ENCODE results near the gene CDH23.
A peak's percentile ranks its signal among the peaks of the same experiment; 100 is the strongest.

CDH23 gene

GRCh38 chr10:71750124-71750841 lies 353.6 kb downstream of the CDH23 start:
- DNase-seq: no peak

- no peak for DNase-seq
Observed at GRCh38 chr10:71750986-71751385, 354.3 kb downstream of the CDH23 start.

GRCh38 chr10:71751515-71752224 lies 354.9 kb downstream of the CDH23 start:
- DNase-seq: no peak

- no peak for DNase-seq
Observed at GRCh38 chr10:71752391-71753090, 355.8 kb downstream of the CDH23 start.

- peak; percentile 79 for DNase-seq
Observed at GRCh38 chr10:71753091-71753959, 356.6 kb downstream of the CDH23 start.

GRCh38 chr10:71753960-71754505 lies 357.3 kb downstream of the CDH23 start:
- no peak for DNase-seq

- no peak for DNase-seq
Observed at GRCh38 chr10:71754562-71754961, 357.8 kb downstream of the CDH23 start.

- DNase-seq: no peak
Observed at GRCh38 chr10:71755179-71755879, 358.6 kb downstream of the CDH23 start.

GRCh38 chr10:71756311-71757191 lies 359.8 kb downstream of the CDH23 start:
- no peak for DNase-seq

- no peak for DNase-seq
Observed at GRCh38 chr10:71757399-71757922, 360.7 kb downstream of the CDH23 start.

- no peak for DNase-seq
Observed at GRCh38 chr10:71761105-71761511, 364.4 kb downstream of the CDH23 start.

GRCh38 chr10:71761541-71762113 lies 364.9 kb downstream of the CDH23 start:
- DNase-seq: no peak

GRCh38 chr10:71762324-71762723 lies 365.6 kb downstream of the CDH23 start:
- no peak for DNase-seq

- no peak for DNase-seq
Observed at GRCh38 chr10:71763352-71764127, 366.8 kb downstream of the CDH23 start.

GRCh38 chr10:71765176-71765904 lies 368.6 kb downstream of the CDH23 start:
- DNase-seq: no peak

- no peak for DNase-seq
Observed at GRCh38 chr10:71765906-71766716, 369.4 kb downstream of the CDH23 start.

GRCh38 chr10:71766717-71767419 lies 370.1 kb downstream of the CDH23 start:
- peak; percentile 83 for DNase-seq
